GM21576 (cell line): ENCODE data around the gene RGS16.

Experiments used
- ATAC-seq: cut with Tn5 transposase; IDR thresholded peaks from one replicate; pipeline ENCODE4 v1.9.1; 2021; ENCODE audit warnings: mild to moderate bottlenecking, moderate library complexity; ENCODE audit not compliant: unreplicated experiment

Gene RGS16

GRCh38 chr1:182587093-182587492 is 17.1 kb downstream of the RGS16 start:
- ATAC-seq: no peak

DNA sequence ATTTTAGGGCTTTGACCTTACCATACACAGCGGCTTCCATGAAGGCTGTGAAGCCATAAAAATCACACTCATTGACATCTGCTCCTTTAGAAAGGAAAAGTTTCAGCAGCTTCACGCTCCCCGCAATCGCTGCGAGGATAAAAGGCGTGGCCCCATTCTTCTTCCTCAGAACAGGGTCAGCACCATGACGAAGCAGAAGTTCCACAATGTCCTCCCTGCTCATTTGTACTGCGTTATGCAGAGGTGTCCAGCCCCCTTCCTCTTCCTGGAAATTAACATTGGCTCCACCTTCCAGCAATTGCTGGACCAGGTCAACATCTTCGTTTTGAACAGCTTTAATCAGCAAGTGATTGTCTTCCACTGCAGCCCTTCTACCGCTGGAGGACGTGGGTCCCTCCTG is 17.8 kb downstream of the RGS16 start:
- ATAC-seq: no peak

DNA sequence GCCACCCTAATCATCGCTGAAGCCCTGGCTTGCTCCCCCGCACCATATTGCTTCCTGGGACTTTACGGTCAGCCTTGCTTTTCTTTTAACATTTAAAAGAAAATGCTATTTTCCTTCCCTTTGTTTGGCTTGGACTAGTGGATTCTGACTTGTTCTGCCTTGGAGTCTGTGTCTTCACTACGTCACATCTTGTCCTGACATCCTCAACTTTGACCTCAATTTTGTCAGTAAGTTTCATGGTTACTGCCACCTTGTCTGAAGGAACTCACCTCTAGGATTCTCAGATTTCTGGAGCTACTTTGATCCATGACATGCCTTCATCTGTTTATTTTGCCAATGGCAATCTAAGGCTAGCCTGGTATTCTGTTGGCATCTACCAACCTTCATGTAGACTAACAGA is 19.4 kb downstream of the RGS16 start:
- no peak for ATAC-seq

DNA sequence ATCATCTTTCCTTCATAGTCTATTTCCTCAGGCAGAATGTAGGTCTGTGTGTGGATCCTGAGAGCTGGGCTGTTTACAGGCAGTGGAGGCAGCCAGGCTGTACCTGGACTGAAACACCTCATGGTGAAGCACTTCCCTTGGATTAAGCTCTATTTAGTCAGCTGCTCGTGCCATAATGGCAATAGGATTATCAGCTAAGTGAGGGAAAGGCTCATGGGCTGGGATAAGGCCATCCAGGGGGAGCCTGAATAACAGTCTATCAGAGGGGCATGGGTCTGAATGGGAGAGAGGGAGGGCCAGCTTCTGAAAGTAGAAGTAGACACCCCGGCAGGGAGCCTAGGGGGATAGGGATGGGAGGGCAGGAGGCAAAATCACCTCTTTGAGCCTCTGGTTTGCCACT is 23.5 kb downstream of the RGS16 start:
- ATAC-seq: no peak

DNA sequence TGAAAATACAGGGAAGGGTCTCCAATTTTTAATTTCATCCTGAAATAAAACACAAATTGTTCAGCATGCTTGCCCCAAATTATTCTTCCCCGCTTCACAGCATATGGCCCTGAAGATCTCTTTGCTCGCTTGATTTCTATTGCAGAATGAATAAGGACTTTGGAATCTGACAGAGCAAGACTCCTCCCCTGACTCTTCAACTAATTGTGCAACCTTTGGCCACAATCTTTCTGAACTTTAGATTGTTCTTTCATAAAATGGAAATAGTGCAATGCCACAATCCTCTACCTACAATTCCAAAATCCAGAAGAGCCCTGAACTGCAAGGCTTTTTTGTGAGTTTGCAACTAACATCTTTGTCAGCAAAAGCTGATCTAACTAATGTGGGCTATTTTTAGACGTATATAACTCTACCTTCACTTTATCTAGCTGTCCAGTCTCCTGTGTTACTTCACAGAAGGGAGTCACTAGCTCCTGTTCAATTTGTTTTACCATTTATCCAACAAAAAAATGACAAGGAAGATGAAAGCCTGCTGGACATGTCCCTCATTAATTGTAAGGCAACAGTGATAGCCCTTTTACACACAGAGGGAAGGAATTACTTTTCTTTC is 28.5 kb downstream of the RGS16 start:
- no peak for ATAC-seq

DNA sequence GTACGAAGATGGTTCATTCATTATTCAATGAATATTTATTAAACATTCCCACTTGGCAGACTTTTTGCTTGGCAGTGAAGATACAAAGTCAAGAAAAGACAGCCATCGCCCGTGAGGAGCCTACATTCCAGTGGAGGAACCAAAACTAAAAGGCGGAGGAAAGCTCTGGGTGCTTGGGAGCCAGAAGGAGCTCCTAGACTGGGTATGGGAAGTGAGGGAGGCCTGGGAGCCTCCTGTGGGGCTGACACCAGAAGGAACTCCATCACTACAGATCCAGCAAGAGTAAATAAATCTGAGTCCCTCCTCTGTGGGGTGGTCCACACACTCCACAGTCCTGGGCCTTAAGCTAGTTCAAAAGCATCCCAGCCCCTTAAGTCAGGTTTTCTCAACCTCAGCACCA is 30.0 kb downstream of the RGS16 start:
- ATAC-seq: no peak

- ATAC-seq: no peak
Observed at GRCh38 chr1:182570611-182570970, 33.6 kb downstream of the RGS16 start.

DNA sequence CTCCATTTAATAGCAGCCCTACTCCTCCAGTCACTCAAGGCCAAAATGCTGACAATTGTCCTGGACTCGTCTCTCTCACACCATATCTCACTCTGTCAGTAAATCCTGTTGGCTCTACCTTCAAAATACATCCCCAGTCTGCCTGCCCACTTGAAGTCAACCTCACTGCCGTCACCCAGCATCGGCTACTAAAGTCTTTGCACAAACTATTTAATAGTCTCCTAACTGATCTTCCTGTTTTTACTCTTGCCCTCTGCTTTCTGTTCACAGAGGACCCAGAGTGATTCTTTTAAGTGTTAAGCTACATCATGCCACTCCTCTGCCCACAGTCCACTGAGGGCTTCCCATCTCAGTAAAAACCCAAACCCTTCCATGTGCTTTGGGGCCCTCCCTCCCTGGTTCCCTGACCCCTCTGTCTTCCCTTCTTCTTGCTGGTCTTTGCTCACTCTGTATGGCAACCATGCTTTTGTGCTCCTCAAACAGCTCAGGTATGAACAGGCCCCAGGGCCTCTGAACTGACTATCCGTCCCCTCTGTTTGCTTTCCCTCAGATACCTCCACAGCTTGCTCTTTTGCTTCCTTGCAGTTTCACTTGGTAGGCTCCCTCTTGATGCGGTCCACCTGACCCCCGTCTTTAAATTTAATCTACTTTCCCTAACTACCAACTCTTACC is 34.1 kb downstream of the RGS16 start:
- ATAC-seq: no peak

DNA sequence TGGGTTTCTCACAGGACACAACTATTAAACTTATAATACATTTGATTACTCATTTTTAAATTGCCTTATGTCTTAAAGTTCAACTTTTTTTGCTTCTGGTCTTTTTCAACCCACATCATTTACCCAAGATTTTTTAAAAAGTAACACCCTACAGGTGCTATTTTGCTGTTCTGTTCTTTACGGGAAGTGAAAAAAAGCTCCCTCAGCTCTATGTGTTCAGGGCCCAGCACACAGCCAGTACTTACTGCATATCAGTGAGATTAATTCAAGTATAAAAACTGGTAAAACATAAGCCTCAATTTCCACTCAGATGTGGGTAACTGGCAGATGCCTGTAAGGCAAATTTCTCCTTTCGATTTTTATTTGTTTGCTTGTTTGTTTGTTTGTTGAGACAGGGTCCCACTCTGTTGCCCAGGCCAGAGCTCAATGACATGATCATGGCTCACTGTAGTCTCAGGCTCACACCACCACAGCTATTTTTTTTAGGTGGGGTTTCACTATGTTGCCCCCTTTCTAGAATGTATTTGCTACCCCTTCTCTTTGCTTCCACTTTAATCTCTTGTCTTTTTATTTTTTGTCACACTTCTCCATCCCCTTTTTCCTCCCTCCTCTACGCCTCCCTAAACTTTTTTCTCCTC is 35.4 kb downstream of the RGS16 start:
- ATAC-seq: no peak

DNA sequence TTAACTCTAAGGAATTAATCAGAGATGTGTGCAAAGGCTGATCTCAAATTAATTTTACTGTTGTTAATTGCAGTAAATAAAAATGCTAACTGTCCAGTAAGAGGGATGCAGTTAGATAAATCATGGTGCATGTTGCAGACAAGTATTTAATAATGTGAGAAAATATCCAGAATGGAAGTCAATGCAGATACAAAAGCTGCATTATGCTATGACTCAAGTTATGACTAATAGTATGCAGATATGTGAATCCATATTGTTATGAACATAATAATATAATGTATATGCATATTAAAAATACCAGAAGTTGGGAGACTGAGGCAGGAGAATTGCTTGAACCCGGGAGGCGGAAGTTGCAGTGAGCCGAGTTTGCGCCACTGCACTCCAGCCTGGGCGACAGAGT is 36.6 kb downstream of the RGS16 start:
- ATAC-seq: no peak

- no peak for ATAC-seq
Observed at GRCh38 chr1:182565537-182565936, 38.7 kb downstream of the RGS16 start.

DNA sequence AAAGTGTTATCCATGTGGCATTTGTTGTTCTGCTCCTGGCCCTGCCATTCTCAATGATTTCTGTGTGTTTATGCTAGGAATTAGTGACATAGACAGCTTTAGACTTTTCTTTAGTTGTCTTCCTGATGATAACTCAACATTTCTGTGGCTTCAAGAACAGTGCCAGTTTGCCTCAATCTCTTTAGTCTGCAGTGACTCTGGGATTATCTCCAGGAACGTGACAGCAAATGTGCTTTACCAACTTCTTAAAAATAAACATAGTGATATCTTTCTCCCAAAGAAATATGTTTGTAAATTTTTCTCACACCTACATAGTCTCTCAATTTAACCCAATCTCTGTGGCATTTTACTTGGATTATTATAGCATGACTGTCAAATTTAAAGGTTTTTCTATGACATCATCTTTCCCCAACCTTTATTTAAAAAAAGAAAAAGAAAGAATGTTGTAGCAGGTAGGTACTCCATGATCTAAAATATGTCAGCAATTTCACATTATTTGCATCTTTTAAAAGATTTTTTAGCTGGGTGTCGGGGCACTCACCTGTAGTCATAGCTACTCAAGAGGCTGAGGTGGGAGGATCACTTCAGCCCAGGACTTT is 39.7 kb downstream of the RGS16 start:
- no peak for ATAC-seq

GRCh38 chr1:182563095-182563494 is 41.1 kb downstream of the RGS16 start:
- ATAC-seq: no peak

DNA sequence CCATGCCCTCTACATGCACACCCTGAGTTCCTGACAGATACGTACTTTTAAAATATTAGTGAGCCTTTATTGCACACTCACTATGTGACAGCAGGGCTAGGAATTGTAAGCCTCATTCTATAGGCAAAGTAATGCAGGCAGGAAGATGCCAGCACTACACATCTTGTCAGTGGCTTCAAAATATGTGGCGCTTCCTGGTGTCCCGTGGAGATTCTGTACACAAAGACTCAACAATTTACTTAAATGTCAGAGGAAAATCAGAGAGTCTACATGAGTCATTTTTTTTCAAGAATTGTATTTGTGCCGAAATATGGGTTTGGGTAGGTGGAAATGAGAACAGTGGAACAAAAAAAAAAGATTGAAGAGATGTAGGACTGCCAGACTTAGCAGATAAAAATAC is 42.7 kb downstream of the RGS16 start:
- no peak for ATAC-seq

- ATAC-seq: no peak
Observed at GRCh38 chr1:182560392-182560984, 43.7 kb downstream of the RGS16 start.

- no peak for ATAC-seq
Observed at GRCh38 chr1:182556279-182556678, 47.9 kb downstream of the RGS16 start.

DNA sequence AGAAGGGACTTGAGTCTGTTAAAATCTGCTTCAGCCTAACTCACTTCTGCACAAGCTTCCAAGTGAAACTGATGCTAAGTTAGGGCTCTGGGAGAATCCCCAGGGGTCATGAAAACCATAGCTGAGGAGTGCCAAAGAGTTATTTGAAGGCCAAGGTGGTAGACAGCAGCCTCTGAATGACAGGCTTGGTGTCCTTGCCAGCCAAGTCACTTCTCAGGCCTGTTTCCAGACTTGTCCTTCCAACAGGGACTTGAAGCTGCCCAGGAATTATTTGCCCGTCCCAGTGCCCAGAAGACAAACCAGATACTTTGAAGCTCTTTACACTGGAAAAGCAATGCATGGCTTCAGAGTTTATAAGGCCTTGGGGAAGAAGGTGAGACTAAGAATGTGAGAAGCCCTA is 48.7 kb downstream of the RGS16 start:
- ATAC-seq: no peak

DNA sequence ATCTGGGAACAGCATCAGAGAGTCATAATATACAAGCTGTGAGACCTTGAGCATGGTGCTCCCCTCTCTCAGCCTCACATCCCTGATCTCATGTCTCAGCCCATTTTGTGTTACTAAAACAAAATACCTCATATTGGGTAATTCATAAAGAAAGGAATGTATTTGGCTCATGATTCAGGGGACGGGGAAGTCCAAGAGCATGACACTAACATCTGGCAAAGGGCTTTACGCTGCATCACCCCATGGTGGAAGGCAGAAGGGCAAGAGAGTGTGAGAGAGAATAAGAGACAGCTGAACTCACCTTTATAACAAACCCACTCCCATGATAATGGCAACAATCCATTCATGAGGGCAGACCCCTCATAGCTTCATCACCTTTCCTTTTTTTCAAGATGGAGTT is 51.7 kb downstream of the RGS16 start:
- ATAC-seq: no peak

DNA sequence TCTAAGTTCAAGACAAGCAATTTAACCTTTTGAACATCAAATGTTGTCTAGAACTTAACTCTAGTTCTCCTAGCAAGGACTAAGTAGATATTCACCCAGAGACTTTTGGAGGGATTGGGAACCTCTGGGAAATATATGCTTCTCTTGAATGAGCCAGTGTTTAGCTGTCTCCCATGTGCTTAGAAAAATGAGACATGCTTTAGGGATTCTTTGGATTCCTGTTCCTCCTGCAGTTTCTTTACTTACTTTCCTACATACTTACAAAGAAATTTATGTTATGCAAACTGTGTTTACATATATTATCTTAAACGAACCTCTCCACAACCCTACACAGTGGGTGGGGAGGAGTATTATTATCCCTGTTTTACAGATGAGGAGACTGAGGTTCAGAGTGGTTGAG is 54.4 kb downstream of the RGS16 start:
- ATAC-seq: no peak

- no peak for ATAC-seq
Observed at GRCh38 chr1:182549346-182549745, 54.8 kb downstream of the RGS16 start.
